HEK293T (cell line): ENCODE results near the gene DUS2.
"Not testable (repeated sequence)": the region's sequence is repeated elsewhere in the genome, so short reads cannot be mapped to it uniquely, and the experiment has no call there.

Experiments used
- CTCF ChIA-PET: fragments of 350-600 bp; formaldehyde crosslinking; extraction: SDS; loops from one replicate; lab custom pipeline; 2021; ENCODE audit warnings: antibody characterized with exemption, inconsistent platforms; lab: Yijun Ruan, JAX
- POLR2A ChIA-PET: fragments of 350-600 bp; formaldehyde crosslinking; extraction: SDS; loops from one replicate; lab custom pipeline; 2020; ENCODE audit warnings: antibody characterized with exemption, inconsistent platforms; lab: Yijun Ruan, JAX
- DNase-seq: peaks from one replicate; pipeline ENCODE4 v3.0.0; 2012; ENCODE audit warnings: mixed read lengths; ENCODE audit errors: extremely low spot score
- ARNT ChIP-seq: fragments of 450-650 bp; IDR thresholded peaks from 2 replicates; pipeline ENCODE4 v1.6.1; 2017; ENCODE audit warnings: mild to moderate bottlenecking
- BHLHE40 ChIP-seq: fragments of 450-650 bp; IDR thresholded peaks from 2 replicates; pipeline ENCODE4 v1.6.1; 2016; ENCODE audit warnings: mild to moderate bottlenecking, moderate library complexity, borderline replicate concordance
- CTBP1 ChIP-seq: fragments of 450-650 bp; IDR thresholded peaks from 2 replicates; pipeline ENCODE4 v1.6.1; 2016; ENCODE audit warnings: borderline replicate concordance
- ELF4 ChIP-seq: fragments of 450-650 bp; IDR thresholded peaks from 2 replicates; pipeline ENCODE4 v1.6.1; 2017; ENCODE audit warnings: antibody characterized with exemption
- FOXA1 ChIP-seq: fragments of 450-650 bp; IDR thresholded peaks from 2 replicates; pipeline ENCODE4 v1.6.1; 2016; ENCODE audit warnings: mild to moderate bottlenecking
- FOXK2 ChIP-seq: fragments of 450-650 bp; IDR thresholded peaks from 2 replicates; pipeline ENCODE4 v1.6.1; 2016; ENCODE audit warnings: mild to moderate bottlenecking
- FOXM1 ChIP-seq: fragments of 450-650 bp; IDR thresholded peaks from 2 replicates; pipeline ENCODE4 v1.6.1; 2017; ENCODE audit warnings: mild to moderate bottlenecking, borderline replicate concordance
- HDGF ChIP-seq: fragments of 450-650 bp; IDR thresholded peaks from 2 replicates; pipeline ENCODE4 v1.6.1; 2017; ENCODE audit warnings: antibody characterized with exemption, borderline replicate concordance
- L3MBTL2 ChIP-seq: fragments of 450-650 bp; conservative IDR thresholded peaks from 2 replicates; pipeline ENCODE4 v1.6.1; 2016; ENCODE audit warnings: mild to moderate bottlenecking
- LEF1 ChIP-seq: fragments of 450-650 bp; IDR thresholded peaks from 2 replicates; pipeline ENCODE4 v1.6.1; 2017; ENCODE audit warnings: mild to moderate bottlenecking, borderline replicate concordance
- NFRKB ChIP-seq: fragments of 450-650 bp; IDR thresholded peaks from 2 replicates; pipeline ENCODE4 v1.6.1; 2016; ENCODE audit warnings: mild to moderate bottlenecking, moderate library complexity
- SP1 ChIP-seq: fragments of 450-650 bp; IDR thresholded peaks from 2 replicates; pipeline ENCODE4 v1.6.1; 2017
- SUZ12 ChIP-seq: fragments of 450-650 bp; IDR thresholded peaks from 2 replicates; pipeline ENCODE4 v1.6.1; 2016; ENCODE audit warnings: mild to moderate bottlenecking
- TARDBP ChIP-seq: fragments of 450-650 bp; IDR thresholded peaks from 2 replicates; pipeline ENCODE4 v1.6.1; 2016
- ZNF384 ChIP-seq: fragments of 450-650 bp; IDR thresholded peaks from 2 replicates; pipeline ENCODE4 v1.6.1; 2016
- TF ChIP-seq, protein P1 (sequence below): fragments of 450-650 bp; IDR thresholded peaks from 2 replicates; pipeline ENCODE4 v1.6.1; 2016

DUS2 gene

GRCh38 chr16:68113765-68114240 is 90.7 kb downstream of the DUS2 start:
- ChIA-PET POLR2A (no interaction called here), CTCF (no interaction called here)
- TF ChIP-seq, protein P1, sequence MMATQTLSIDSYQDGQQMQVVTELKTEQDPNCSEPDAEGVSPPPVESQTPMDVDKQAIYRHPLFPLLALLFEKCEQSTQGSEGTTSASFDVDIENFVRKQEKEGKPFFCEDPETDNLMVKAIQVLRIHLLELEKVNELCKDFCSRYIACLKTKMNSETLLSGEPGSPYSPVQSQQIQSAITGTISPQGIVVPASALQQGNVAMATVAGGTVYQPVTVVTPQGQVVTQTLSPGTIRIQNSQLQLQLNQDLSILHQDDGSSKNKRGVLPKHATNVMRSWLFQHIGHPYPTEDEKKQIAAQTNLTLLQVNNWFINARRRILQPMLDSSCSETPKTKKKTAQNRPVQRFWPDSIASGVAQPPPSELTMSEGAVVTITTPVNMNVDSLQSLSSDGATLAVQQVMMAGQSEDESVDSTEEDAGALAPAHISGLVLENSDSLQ = no peak
- TF ChIP-seq SP1 = no peak
- TF ChIP-seq ARNT = no peak
- TF ChIP-seq ZNF384 = no peak
- TF ChIP-seq ELF4 = no peak
- no peak for TF ChIP-seq TARDBP
- no peak for TF ChIP-seq BHLHE40
- no peak for TF ChIP-seq L3MBTL2
- no peak for TF ChIP-seq CTBP1
- no peak for TF ChIP-seq NFRKB
- TF ChIP-seq FOXM1 = no peak
- TF ChIP-seq HDGF = no peak
- TF ChIP-seq SUZ12 = no peak
- TF ChIP-seq FOXK2 = no peak
- TF ChIP-seq FOXA1 = no peak
- no peak for TF ChIP-seq LEF1
- no peak for DNase-seq

GRCh38 chr16:68114939-68115338 is 91.9 kb downstream of the DUS2 start:
- DNase-seq, CTCF ChIA-PET, POLR2A ChIA-PET: not testable (repeated sequence)

DNA sequence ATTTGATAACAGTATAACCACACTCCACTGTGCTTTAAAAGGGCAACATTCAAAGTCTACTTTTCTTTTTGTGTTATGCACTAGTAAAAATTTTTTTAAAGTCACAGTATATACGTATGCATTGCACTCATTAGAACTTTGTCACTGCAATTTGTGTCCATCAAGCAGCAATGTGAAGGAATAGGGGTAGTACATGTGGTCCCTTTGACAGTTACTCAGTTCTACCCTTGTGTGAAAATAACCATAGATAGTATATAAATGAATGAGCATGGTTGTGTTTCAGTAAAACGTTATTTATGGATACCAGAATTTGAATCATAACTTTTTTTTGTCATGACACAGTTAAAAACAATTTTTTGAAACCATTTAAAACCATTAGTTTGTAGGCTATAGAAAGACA is 92.8 kb downstream of the DUS2 start:
- no peak for TF ChIP-seq SUZ12
- no peak for TF ChIP-seq L3MBTL2
- no peak for TF ChIP-seq BHLHE40
- ChIA-PET CTCF (no interaction called here), POLR2A (no interaction called here)
- no peak for DNase-seq

DNA sequence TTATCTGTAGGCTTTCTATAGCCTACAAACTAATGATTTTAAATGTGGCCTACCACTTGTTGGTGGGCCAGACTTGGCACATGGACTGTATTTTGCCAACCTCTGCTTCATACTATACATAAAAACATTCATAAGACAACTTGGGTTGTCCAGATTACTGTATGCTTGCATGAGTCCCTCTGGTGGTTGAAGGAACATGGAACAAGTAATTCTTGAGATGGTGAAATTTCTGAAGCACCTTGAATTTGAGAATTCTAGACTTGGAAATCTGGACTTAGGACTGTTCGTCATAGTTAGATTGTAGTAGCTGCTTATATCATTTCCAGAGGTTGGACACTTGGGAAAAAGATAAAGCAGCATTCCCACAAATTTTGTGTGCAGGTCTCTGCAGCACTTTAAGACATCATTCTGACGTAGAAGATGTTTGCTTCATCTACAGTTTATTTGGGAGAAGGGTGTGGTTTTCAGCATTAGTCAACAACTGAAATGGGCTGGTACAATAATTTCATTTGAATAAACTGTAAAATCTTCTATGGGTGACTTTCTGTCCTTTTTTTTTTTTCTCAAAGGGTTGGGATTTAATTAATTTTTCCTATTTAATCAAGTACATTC is 93.3 kb downstream of the DUS2 start:
- peak; percentile 30 for DNase-seq
- TF ChIP-seq FOXK2 = no peak
- no peak for TF ChIP-seq SP1
- no peak for TF ChIP-seq HDGF
- TF ChIP-seq FOXM1 = no peak
- no peak for TF ChIP-seq CTBP1
- TF ChIP-seq FOXA1 = no peak
- no peak for TF ChIP-seq SUZ12
- TF ChIP-seq, protein P1 = no peak
- no peak for TF ChIP-seq ARNT
- POLR2A ChIA-PET = no interaction called here
- CTCF ChIA-PET = interaction anchor here (0.6 to 1.0 kb wide), 2 partner anchors 22 to 129 kb away, joined by 3 read pairs; partner anchors contain the start of gene PLA2G15

- ChIA-PET POLR2A (interaction anchor here (2.5 kb wide), 1 partner anchor 33 kb away, joined by 8 read pairs; the partner anchor contains the start of gene NFATC3), CTCF (no interaction called here)
- no peak for DNase-seq
- TF ChIP-seq TARDBP = no peak
- TF ChIP-seq ELF4 = no peak
- TF ChIP-seq, protein P1 = no peak
- TF ChIP-seq HDGF = no peak
- no peak for TF ChIP-seq CTBP1
- TF ChIP-seq FOXA1 = no peak
Measured at GRCh38 chr16:68117884-68118283, 94.8 kb downstream of the DUS2 start.

- CTCF ChIA-PET = not testable (repeated sequence)
- POLR2A ChIA-PET = interaction anchor here (2.5 kb wide), 1 partner anchor 34 kb away, joined by 8 read pairs; the partner anchor contains the start of gene NFATC3
Measured at GRCh38 chr16:68118954-68119353, 95.9 kb downstream of the DUS2 start.

GRCh38 chr16:68120496-68120895 is 97.4 kb downstream of the DUS2 start:
- ChIA-PET POLR2A (interaction anchor here (0.7 to 2.5 kb wide), 2 partner anchors 35 to 112 kb away, joined by 4 to 8 read pairs; partner anchors contain the start of gene NFATC3), CTCF (interaction anchor here (0.6 to 1.5 kb wide), 2 partner anchors 26 to 149 kb away, joined by 3 to 8 read pairs; no protein-coding TSS in a partner anchor)
- DNase-seq = not testable (repeated sequence)

More at GRCh38 chr16:68118954-68119353, 95.9 kb downstream of the DUS2 start:
- not testable (repeated sequence) for DNase-seq
